CD14-positive monocyte (primary cell): Measurements from ENCODE around the gene STK32B. TPM values are rescaled to one million over a fixed set of nuclear protein-coding genes. Genes with fewer than 3 reads are reported as not detected.

Experiments used
- DNase-seq, 3 donors: peaks; one replicate each; pipeline ENCODE4 v3.0.0-alpha.2; 2011 to 2022
- H2AFZ ChIP-seq: 2 replicates; pipeline ENCODE4 v1.6.0; 2012; ENCODE audit warnings: mild to moderate bottlenecking, low read depth, low read length, inconsistent platforms; ENCODE audit not compliant: insufficient read depth, poor library complexity, severe bottlenecking
- H3K27ac ChIP-seq, 2 donors: 1 replicate in 1 of 2; 2 replicates in 1 of 2; pipeline ENCODE4 v1.5.1; 2012 to 2013; ENCODE audit warnings: low read length in 2 of 2, control low read depth in 1 of 2, inconsistent platforms in 1 of 2, low read depth in 1 of 2, mild to moderate bottlenecking in 1 of 2
- H3K27me3 ChIP-seq, 2 donors: one replicate each; pipeline versions ENCODE4 v1.6.0 to v1.6.1; 2011 to 2013; ENCODE audit warnings: low read length in 2 of 2; ENCODE audit not compliant: control insufficient read depth in 2 of 2, insufficient read depth in 2 of 2
- H3K36me3 ChIP-seq, 2 donors: replicated peaks in 1 of 2; 1 replicate in 1 of 2; 2 replicates in 1 of 2; pipeline versions ENCODE4 v1.5.1 to v1.6.1; 2012 to 2013; ENCODE audit warnings: low read length in 2 of 2, control low read depth in 1 of 2, inconsistent platforms in 1 of 2, mild to moderate bottlenecking in 1 of 2; ENCODE audit not compliant: insufficient read depth in 2 of 2, control insufficient read depth in 1 of 2
- H3K4me1 ChIP-seq, 2 donors: 1 replicate in 1 of 2; 2 replicates in 1 of 2; pipeline versions ENCODE4 v1.5.1 to v1.6.1; 2012 to 2013; ENCODE audit warnings: low read length in 2 of 2, control low read depth in 1 of 2, inconsistent platforms in 1 of 2, mild to moderate bottlenecking in 1 of 2, moderate library complexity in 1 of 2; ENCODE audit not compliant: insufficient read depth in 2 of 2, control insufficient read depth in 1 of 2
- H3K4me2 ChIP-seq: replicated peaks from 2 replicates; pipeline ENCODE3; 2012; ENCODE audit warnings: low read length, moderate library complexity, mild to moderate bottlenecking; ENCODE audit not compliant: poor library complexity, severe bottlenecking; ENCODE audit errors: extremely low read depth
- H3K4me3 ChIP-seq, 3 experiments: fragments of 200-600 bp in 1 of 3; sonication (generic) in 1 of 3; replicated peaks in 1 of 3; 1 replicate in 2 of 3; 2 replicates in 1 of 3; pipeline ENCODE4 v1.5.1; 2011 to 2013; ENCODE audit warnings: low read length in 3 of 3, mild to moderate bottlenecking in 3 of 3, control low read depth in 2 of 3, low read depth in 2 of 3, inconsistent platforms in 1 of 3, moderate library complexity in 1 of 3
- H3K79me2 ChIP-seq: 2 replicates; pipeline ENCODE4 v1.6.0; 2012; ENCODE audit warnings: mild to moderate bottlenecking, control low read depth, inconsistent platforms, low read length, moderate library complexity; ENCODE audit not compliant: insufficient read depth
- H3K9ac ChIP-seq: 2 replicates; pipeline ENCODE4 v1.6.0; 2017; ENCODE audit warnings: low read length, mild to moderate bottlenecking; ENCODE audit not compliant: insufficient read depth, poor library complexity, severe bottlenecking
- H3K9me3 ChIP-seq, 2 donors: replicated peaks in 1 of 2; 1 replicate in 1 of 2; 2 replicates in 1 of 2; pipeline versions ENCODE4 v1.5.1 to v1.6.1; 2012 to 2013; ENCODE audit warnings: low read length in 2 of 2, control low read depth in 1 of 2; ENCODE audit not compliant: control insufficient read depth in 1 of 2, insufficient read depth in 1 of 2
- H4K20me1 ChIP-seq: 2 replicates; pipeline ENCODE4 v1.6.0; 2012; ENCODE audit warnings: mild to moderate bottlenecking, low read length, control low read depth, moderate library complexity; ENCODE audit not compliant: insufficient read depth
- H3K27ac Mint-ChIP-seq, 7 donors: one replicate each; pipeline ENCODE4 v1.8.0; 2020; ENCODE audit warnings: mild to moderate bottlenecking in 7 of 7, mixed read lengths in 7 of 7, moderate library complexity in 6 of 7, inconsistent platforms in 2 of 7
- H3K27me3 Mint-ChIP-seq, 3 donors: one replicate each; pipeline ENCODE4 v1.8.0; 2021 to 2022; ENCODE audit warnings: low read depth in 3 of 3, mild to moderate bottlenecking in 3 of 3, mixed read lengths in 3 of 3, moderate library complexity in 3 of 3, inconsistent platforms in 1 of 3
- H3K36me3 Mint-ChIP-seq, 2 donors: one replicate each; pipeline ENCODE4 v1.8.0; 2020; ENCODE audit warnings: mixed read lengths in 2 of 2, inconsistent platforms in 1 of 2, mild to moderate bottlenecking in 1 of 2
- H3K4me1 Mint-ChIP-seq: one replicate; pipeline ENCODE4 v1.8.0; 2020; ENCODE audit warnings: mild to moderate bottlenecking, mixed read lengths
- H3K4me3 Mint-ChIP-seq, 2 donors: one replicate each; pipeline ENCODE4 v1.8.0; 2020; ENCODE audit warnings: mild to moderate bottlenecking in 2 of 2, mixed read lengths in 2 of 2, moderate library complexity in 1 of 2
- H3K9me3 Mint-ChIP-seq, 7 donors: one replicate each; pipeline ENCODE4 v1.8.0; 2020 to 2022; ENCODE audit warnings: mixed read lengths in 7 of 7, mild to moderate bottlenecking in 6 of 7, moderate library complexity in 6 of 7, inconsistent platforms in 2 of 7
- CTCF ChIP-seq: fragments of 200-600 bp; IDR thresholded peaks from one replicate; pipeline ENCODE4 v1.8.0; 2022; ENCODE audit warnings: antibody characterized with exemption, mild to moderate bottlenecking
- WGBS: methylation state at CpG from one replicate; pipeline ENCODE4 v1.1.5; 2013; ENCODE audit warnings: missing lambda C conversion rate; ENCODE audit not compliant: insufficient coverage; 5-methylcytosine and 5-hydroxymethylcytosine counted together
- intact Hi-C, 2 donors: fragments of 100-400 bp; cut with micrococcal nuclease; formaldehyde crosslinking; loops; one replicate each; pipeline versions ENCODE4 v1.15.0 to v1.15.1; 2023
- polyA plus RNA-seq, 3 donors: library from polyadenylated mRNA; depleted of rRNA in 1 of 3; unstranded in 2 of 3; stranded (reverse) in 1 of 3; fragments of 300-500 nt in 2 of 3; fragments of >200 nt in 1 of 3; fragmentation: Illumina TruSeq in 2 of 3; gene quantifications; 1 replicate in 2 of 3; 2 replicates in 1 of 3; pipeline ENCODE4 v1.2.3, GENCODE V29; 2012 to 2021

Gene STK32B
- polyA plus RNA-seq, 3 donors, result 0.61 to 1.7 (median 0.75) TPM

GRCh38 chr4:5458676-5459075 lies 407.4 kb downstream of the STK32B start:
- no peaks in the 10 kb centered on the region for H3K79me2 ChIP-seq
- H4K20me1 ChIP-seq, result no peaks in the 10 kb centered on the region
- H3K4me1 ChIP-seq, result no peaks in the 10 kb centered on the region
- Mint-ChIP-seq H3K4me3 (no peak overlapping the region), H3K27ac (no peak overlapping the region), H3K4me1 (no peaks in the 10 kb centered on the region), H3K9me3 (peaks cover 0 to 2% (median 0%) of the 10 kb centered on the region in 7 donors), H3K27me3 (no peaks in the 10 kb centered on the region), H3K36me3 (peaks cover 0 to 4% of the 10 kb centered on the region in 2 donors)
- no peaks in the 10 kb centered on the region for H3K27me3 ChIP-seq
- intact Hi-C loops, result no loop called here
- no peaks in the 10 kb centered on the region for H3K36me3 ChIP-seq
- WGBS, result 94% methylated on average over 8 of the region's 8 CpGs
- H2AFZ ChIP-seq, result no peak overlapping the region
- H3K27ac ChIP-seq, result no peak overlapping the region
- H3K4me3 ChIP-seq, result no peak overlapping the region
- H3K4me2 ChIP-seq, result no peak overlapping the region
- no peaks in the 10 kb centered on the region for H3K9me3 ChIP-seq
- TF ChIP-seq CTCF, result no peak
- no peak overlapping the region for H3K9ac ChIP-seq
- DNase-seq, result no peak

- no peaks in the 10 kb centered on the region for H3K27me3 ChIP-seq
- no peak overlapping the region for H3K9ac ChIP-seq
- no peaks in the 10 kb centered on the region for H3K36me3 ChIP-seq
- no peak overlapping the region for H3K27ac Mint-ChIP-seq
- H3K79me2 ChIP-seq, result no peaks in the 10 kb centered on the region
- H3K9me3 ChIP-seq, result no peaks in the 10 kb centered on the region
- H3K27ac ChIP-seq, result no peak overlapping the region
- no peak overlapping the region for H3K4me3 ChIP-seq
- no peak for DNase-seq
- peaks cover 0 to 2% (median 0%) of the 10 kb centered on the region in 7 donors for H3K9me3 Mint-ChIP-seq
- no peak for TF ChIP-seq CTCF
- H3K4me3 Mint-ChIP-seq, result no peak overlapping the region
- no peaks in the 10 kb centered on the region for H3K4me1 Mint-ChIP-seq
- no peaks in the 10 kb centered on the region for H3K27me3 Mint-ChIP-seq
- 100% methylated on average over 2 of the region's 3 CpGs for WGBS
- H3K4me1 ChIP-seq, result no peaks in the 10 kb centered on the region
- peaks cover 0 to 4% of the 10 kb centered on the region in 2 donors for H3K36me3 Mint-ChIP-seq
- intact Hi-C loops, result no loop called here
- H2AFZ ChIP-seq, result no peak overlapping the region
- no peaks in the 10 kb centered on the region for H4K20me1 ChIP-seq
- no peak overlapping the region for H3K4me2 ChIP-seq
These were observed 408.0 kb downstream of the STK32B start for GRCh38 chr4:5459236-5459635.
